Neural progenitor cell (in vitro differentiated cells): ENCODE results near the gene SOBP. TPM values are rescaled to one million over a fixed set of nuclear protein-coding genes. Genes with fewer than 3 reads are reported as not detected.

Source experiments
- DNase-seq: peaks from one replicate; pipeline ENCODE4 v3.0.0-alpha.2; 2016; ENCODE audit warnings: low spot score
- H2AFZ ChIP-seq: fragments of 200-600 bp; sonication (generic); replicated peaks from 2 replicates; pipeline ENCODE4 v1.6.1; 2016; ENCODE audit warnings: antibody characterized with exemption
- H3F3A ChIP-seq: fragments of 200-600 bp; sonication (generic); 2 replicates; pipeline ENCODE4 v1.6.1; 2016; ENCODE audit warnings: antibody characterized with exemption, low read depth
- H3K27ac ChIP-seq: fragments of 200-600 bp; sonication (generic); 2 replicates; pipeline ENCODE4 v1.5.1; 2016; ENCODE audit warnings: mild to moderate bottlenecking
- H3K27me3 ChIP-seq: fragments of 200-600 bp; sonication (generic); 2 replicates; pipeline ENCODE4 v1.6.1; 2016; ENCODE audit warnings: mild to moderate bottlenecking, moderate library complexity
- H3K36me3 ChIP-seq: fragments of 200-600 bp; sonication (generic); 2 replicates; pipeline ENCODE4 v1.5.1; 2016
- H3K4me1 ChIP-seq: fragments of 200-600 bp; sonication (generic); 2 replicates; pipeline ENCODE4 v1.6.1; 2016; ENCODE audit warnings: mixed run types
- H3K4me2 ChIP-seq: fragments of 200-600 bp; sonication (generic); 2 replicates; pipeline ENCODE4 v1.6.1; 2016
- H3K4me3 ChIP-seq: fragments of 200-600 bp; sonication (generic); 2 replicates; pipeline ENCODE4 v1.5.1; 2016
- H3K79me2 ChIP-seq: fragments of 200-600 bp; sonication (generic); 2 replicates; pipeline ENCODE4 v1.6.1; 2016; ENCODE audit warnings: low read depth
- H3K9ac ChIP-seq: fragments of 200-600 bp; sonication (generic); 2 replicates; pipeline ENCODE4 v1.6.1; 2016
- H3K9me3 ChIP-seq: fragments of 200-600 bp; sonication (generic); 2 replicates; pipeline ENCODE4 v1.5.1; 2016; ENCODE audit warnings: low read depth
- H4K20me1 ChIP-seq: fragments of 200-600 bp; sonication (generic); 2 replicates; pipeline ENCODE4 v1.6.1; 2016; ENCODE audit warnings: low read depth
- H3K27ac Mint-ChIP-seq: 3 replicates; pipeline ENCODE4 v1.8.0; 2021; ENCODE audit warnings: mixed read lengths
- H3K27me3 Mint-ChIP-seq: 2 replicates; pipeline ENCODE4 v1.8.0; 2022; ENCODE audit warnings: low read depth, mild to moderate bottlenecking, inconsistent platforms, moderate library complexity, mixed read lengths; ENCODE audit not compliant: insufficient read depth
- H3K36me3 Mint-ChIP-seq: 3 replicates; pipeline ENCODE4 v1.8.0; 2021; ENCODE audit warnings: mixed read lengths
- H3K4me1 Mint-ChIP-seq: 3 replicates; pipeline ENCODE4 v1.8.0; 2021; ENCODE audit warnings: mixed read lengths
- H3K4me3 Mint-ChIP-seq: 3 replicates; pipeline ENCODE4 v1.8.0; 2021; ENCODE audit warnings: mild to moderate bottlenecking, moderate library complexity, mixed read lengths
- H3K9me3 Mint-ChIP-seq: 3 replicates; pipeline ENCODE4 v1.8.0; 2020; ENCODE audit warnings: mixed read lengths
- EZH2 ChIP-seq: fragments of 200-600 bp; sonication (generic); IDR thresholded peaks from 2 replicates; pipeline ENCODE4 v1.6.1; 2017; ENCODE audit warnings: antibody characterized with exemption, mild to moderate bottlenecking, moderate library complexity
- EZH2phosphoT487 ChIP-seq: fragments of 200-600 bp; sonication (generic); IDR thresholded peaks from 2 replicates; pipeline ENCODE4 v1.6.1; 2017; ENCODE audit warnings: antibody characterized with exemption
- total RNA-seq: library from RNA; depleted of rRNA; stranded (reverse); fragments of >200 nt; gene quantifications from 2 replicates; pipeline ENCODE4 v1.2.3, GENCODE V29; 2015; ENCODE audit warnings: low replicate concordance
- TF ChIP-seq, protein P1 (sequence below): fragments of 200-600 bp; sonication (generic); IDR thresholded peaks from 2 replicates; pipeline ENCODE4 v1.5.1; 2017; ENCODE audit warnings: antibody characterized with exemption, mild to moderate bottlenecking

Gene SOBP
- total RNA-seq, 1 donor from 2014 or later = 12.6 TPM

DNA sequence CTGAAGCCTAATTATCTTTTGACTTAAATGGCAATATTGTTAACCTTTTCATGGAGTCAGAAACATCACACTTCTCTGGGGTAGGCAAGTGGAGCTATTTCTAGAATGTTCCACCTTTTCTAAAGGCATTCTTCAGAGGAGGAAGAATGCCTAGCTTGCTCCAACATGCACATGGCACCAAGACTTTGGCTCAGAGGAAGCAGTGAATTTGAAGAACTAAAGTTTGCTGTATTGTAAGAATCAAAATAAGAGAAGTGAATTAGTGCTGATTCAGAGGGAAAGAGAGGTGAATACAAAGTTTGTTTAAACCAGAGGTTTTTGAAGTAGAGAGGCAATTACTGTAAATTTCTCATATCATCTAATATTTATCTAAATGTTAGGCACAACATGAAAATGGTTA lies 92.2 kb downstream of the SOBP start:
- no peaks in the 10 kb centered on the region for H3K36me3 ChIP-seq
- H3K9me3 ChIP-seq = no peaks in the 10 kb centered on the region
- no peak overlapping the region for H2AFZ ChIP-seq
- H3F3A ChIP-seq = peaks cover 24% of the 10 kb centered on the region
- H3K27me3 ChIP-seq = no peaks in the 10 kb centered on the region
- no peak for DNase-seq
- Mint-ChIP-seq H3K4me3 (no peak overlapping the region), H3K36me3 (peaks cover 5% of the 10 kb centered on the region), H3K9me3 (no peaks in the 10 kb centered on the region), H3K27me3 (no peaks in the 10 kb centered on the region), H3K4me1 (peaks cover 58% of the 10 kb centered on the region), H3K27ac (no peak overlapping the region)
- H3K4me3 ChIP-seq = no peak overlapping the region
- H3K27ac ChIP-seq = no peak overlapping the region
- TF ChIP-seq, protein P1, sequence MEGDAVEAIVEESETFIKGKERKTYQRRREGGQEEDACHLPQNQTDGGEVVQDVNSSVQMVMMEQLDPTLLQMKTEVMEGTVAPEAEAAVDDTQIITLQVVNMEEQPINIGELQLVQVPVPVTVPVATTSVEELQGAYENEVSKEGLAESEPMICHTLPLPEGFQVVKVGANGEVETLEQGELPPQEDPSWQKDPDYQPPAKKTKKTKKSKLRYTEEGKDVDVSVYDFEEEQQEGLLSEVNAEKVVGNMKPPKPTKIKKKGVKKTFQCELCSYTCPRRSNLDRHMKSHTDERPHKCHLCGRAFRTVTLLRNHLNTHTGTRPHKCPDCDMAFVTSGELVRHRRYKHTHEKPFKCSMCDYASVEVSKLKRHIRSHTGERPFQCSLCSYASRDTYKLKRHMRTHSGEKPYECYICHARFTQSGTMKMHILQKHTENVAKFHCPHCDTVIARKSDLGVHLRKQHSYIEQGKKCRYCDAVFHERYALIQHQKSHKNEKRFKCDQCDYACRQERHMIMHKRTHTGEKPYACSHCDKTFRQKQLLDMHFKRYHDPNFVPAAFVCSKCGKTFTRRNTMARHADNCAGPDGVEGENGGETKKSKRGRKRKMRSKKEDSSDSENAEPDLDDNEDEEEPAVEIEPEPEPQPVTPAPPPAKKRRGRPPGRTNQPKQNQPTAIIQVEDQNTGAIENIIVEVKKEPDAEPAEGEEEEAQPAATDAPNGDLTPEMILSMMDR = no peak
- TF ChIP-seq EZH2phosphoT487 (no peak), EZH2 (no peak)
- no peaks in the 10 kb centered on the region for H3K79me2 ChIP-seq
- no peak overlapping the region for H3K9ac ChIP-seq
- H3K4me1 ChIP-seq = peaks cover 60% of the 10 kb centered on the region
- H3K4me2 ChIP-seq = peak overlapping the region; percentile 21
- H4K20me1 ChIP-seq = no peaks in the 10 kb centered on the region

DNA sequence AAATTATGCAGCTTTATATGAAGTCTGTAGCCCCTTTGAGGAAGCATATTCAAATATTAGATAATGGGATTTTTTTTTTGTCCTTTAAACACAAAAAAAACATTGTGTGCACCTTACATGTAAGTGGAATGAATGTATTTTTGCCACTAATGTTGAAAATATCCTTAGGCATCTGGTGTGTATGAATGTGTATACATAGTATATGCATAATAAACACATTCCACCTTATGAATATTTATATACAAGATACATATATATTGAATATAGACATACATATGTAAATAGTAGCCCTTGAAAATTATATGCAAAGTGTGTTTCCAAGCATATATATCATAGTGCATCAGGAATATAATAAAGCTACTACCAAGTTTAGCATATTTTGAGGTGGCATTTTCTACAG lies 94.8 kb downstream of the SOBP start:
- Histone ChIP-seq H3K4me3 (no peak overlapping the region), H3K4me1 (peaks cover 36% of the 10 kb centered on the region), H3F3A (peaks cover 8% of the 10 kb centered on the region), H3K27ac (no peak overlapping the region), H3K4me2 (no peak overlapping the region), H4K20me1 (no peaks in the 10 kb centered on the region), H3K79me2 (no peaks in the 10 kb centered on the region), H3K9me3 (no peaks in the 10 kb centered on the region), H3K36me3 (no peaks in the 10 kb centered on the region), H2AFZ (no peak overlapping the region), H3K9ac (no peak overlapping the region), H3K27me3 (no peaks in the 10 kb centered on the region)
- no peak for TF ChIP-seq EZH2
- TF ChIP-seq, protein P1 = no peak
- TF ChIP-seq EZH2phosphoT487 = no peak
- no peak overlapping the region for H3K27ac Mint-ChIP-seq
- DNase-seq = no peak
- H3K4me1 Mint-ChIP-seq = peaks cover 68% of the 10 kb centered on the region
- H3K4me3 Mint-ChIP-seq = no peak overlapping the region
- H3K36me3 Mint-ChIP-seq = peaks cover 5% of the 10 kb centered on the region
- no peaks in the 10 kb centered on the region for H3K27me3 Mint-ChIP-seq
- H3K9me3 Mint-ChIP-seq = no peaks in the 10 kb centered on the region

DNA sequence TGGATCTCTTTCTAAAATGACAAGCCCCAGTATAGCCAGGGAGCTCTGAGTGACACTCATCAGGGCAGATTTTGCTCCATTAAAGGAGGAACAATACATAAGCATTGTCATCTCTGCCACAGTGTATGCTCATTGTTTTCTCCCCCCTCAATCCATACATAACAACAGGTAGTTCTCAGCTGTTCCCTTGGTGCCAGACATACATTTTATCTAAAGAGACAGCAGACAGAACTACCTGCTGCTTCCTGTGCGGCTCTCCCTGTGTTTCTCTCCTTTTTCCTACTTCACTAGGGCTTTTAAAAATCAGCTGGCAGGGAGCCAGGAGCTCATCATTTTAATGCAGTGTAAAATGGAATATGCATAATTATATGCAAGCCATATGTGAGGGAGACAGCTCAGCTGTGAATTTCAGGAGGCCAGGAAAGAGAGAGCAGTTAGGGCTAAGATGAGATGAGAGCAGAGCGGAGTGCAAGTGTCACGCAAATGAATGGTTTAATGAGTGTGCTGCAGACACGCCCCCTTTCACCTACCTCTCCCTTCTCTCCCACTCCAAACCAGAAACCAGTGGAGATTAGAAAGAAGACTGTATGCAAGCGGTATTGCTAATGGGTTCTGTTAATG lies 96.0 kb downstream of the SOBP start:
- peaks cover 5% of the 10 kb centered on the region for H3K36me3 Mint-ChIP-seq
- Histone ChIP-seq H3K4me3 (no peak overlapping the region), H3K9me3 (no peaks in the 10 kb centered on the region), H3K4me2 (no peak overlapping the region), H3K36me3 (no peaks in the 10 kb centered on the region), H2AFZ (no peak overlapping the region), H3F3A (peaks cover 8% of the 10 kb centered on the region), H3K27ac (no peak overlapping the region), H4K20me1 (no peaks in the 10 kb centered on the region), H3K9ac (no peak overlapping the region), H3K4me1 (peaks cover 41% of the 10 kb centered on the region), H3K79me2 (no peaks in the 10 kb centered on the region), H3K27me3 (no peaks in the 10 kb centered on the region)
- H3K4me1 Mint-ChIP-seq = peaks cover 68% of the 10 kb centered on the region
- H3K9me3 Mint-ChIP-seq = no peaks in the 10 kb centered on the region
- H3K27me3 Mint-ChIP-seq = no peaks in the 10 kb centered on the region
- no peak overlapping the region for H3K27ac Mint-ChIP-seq
- TF ChIP-seq, protein P1 = no peak
- TF ChIP-seq EZH2phosphoT487 (no peak), EZH2 (no peak)
- DNase-seq = no peak
- H3K4me3 Mint-ChIP-seq = no peak overlapping the region
